ENCODE measurements around the gene TAF13.

The TAF13 gene

DNA sequence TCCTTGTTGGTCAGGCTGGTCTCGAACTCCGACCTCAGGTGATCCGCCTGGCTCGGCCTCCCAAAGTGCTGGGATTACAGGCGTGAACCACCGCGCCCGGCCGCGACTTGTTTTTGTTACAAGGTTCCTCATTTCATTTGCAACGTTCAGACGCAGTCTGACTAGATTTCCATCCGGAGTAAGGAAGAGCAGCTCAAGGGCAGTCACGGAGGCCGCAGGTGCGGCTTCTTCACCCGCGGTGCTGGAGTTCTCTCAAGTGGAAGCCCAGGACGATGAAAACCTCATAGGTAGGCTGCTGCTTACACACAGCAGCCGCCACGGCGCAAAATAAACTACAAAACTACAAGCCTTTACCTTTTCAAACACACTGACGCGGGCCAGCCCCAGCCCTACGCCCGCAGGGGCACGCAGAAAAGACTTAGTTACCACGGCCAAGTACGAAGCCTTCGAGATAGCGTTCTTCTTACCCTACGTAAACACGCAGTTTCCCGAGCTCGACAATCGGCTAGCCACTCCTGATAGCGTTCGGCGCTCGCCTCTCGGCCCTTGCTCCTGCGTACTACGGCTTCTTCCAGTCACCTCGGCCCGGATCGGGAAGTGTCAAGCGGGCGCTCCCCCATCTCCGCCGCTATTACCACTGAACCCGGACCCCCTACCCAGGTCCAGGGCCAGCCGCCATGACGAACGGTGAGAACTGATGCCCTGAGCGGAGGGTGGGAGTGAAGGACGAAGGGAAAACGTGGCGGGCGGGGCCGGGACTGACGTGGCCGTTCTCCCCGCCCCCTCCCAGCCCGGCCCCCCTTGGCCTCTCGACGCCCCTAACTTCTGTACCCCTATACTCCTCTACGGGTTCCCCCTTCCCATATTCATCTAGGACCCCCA, 14.6 kb upstream of the TAF13 start, which contains the start of gene TMEM167B:
Gene TMEM167B, plus strand, starts transcription at position 569 of the 882 bp plus-strand sequence. Its CDS starts 109 bp downstream, at position 678.
- H3K4me1 ChIP-seq (ENCODE audit: control insufficient read depth, insufficient read depth, low read length) = no peaks in the 10 kb centered on the region
- ChIA-PET POLR2A (interaction anchor here (0.6 to 3.4 kb wide), 7 partner anchors 9 to 127 kb away, joined by 3 to 68 read pairs (median 4); partner anchors contain the start of genes CLCC1, TAF13 and WDR47), CTCF (interaction anchor here (0.6 to 2.2 kb wide), 6 partner anchors 9 to 1815 kb away, joined by 3 to 13 read pairs (median 3); a partner anchor contains a TSS)
- H3K27ac ChIP-seq (ENCODE audit: extremely low read depth, low read depth, low read length) = peak within 1 kb of the TSS; percentile 64
- no peaks in the 10 kb centered on the region for H3K9me3 ChIP-seq (ENCODE audit: control insufficient read depth, insufficient read depth, low read depth, low read length)
- H3K36me3 ChIP-seq (ENCODE audit: control insufficient read depth in 2 of 2, insufficient read depth in 1 of 2, low read length in 2 of 2) = peaks cover 3 to 18% of the 10 kb centered on the region in 2 experiments; a peak in 2 of 3 replicates
- H3K4me3 ChIP-seq (ENCODE audit: low read depth, low read length) = peak within 1 kb of the TSS; percentile 98
- TF ChIP-seq ZNF626 (tag by site-specific recombination; IDR thresholded peaks at IDR 0.05) = no peak; the same call in 1 of the 2 replicates
- peak; percentile 31; the same call in 1 of the 2 replicates for TF ChIP-seq ZIC2 (tag by site-specific recombination; IDR thresholded peaks at IDR 0.05)
- TF ChIP-seq TRIM28 (IDR thresholded peaks at IDR 0.05; ENCODE audit: borderline replicate concordance, low read length) = peak; percentile 68; the same call in 1 of the 2 replicates
- peak; percentile 82 for TF ChIP-seq SETDB1 (IDR thresholded peaks at IDR 0.05; ENCODE audit: insufficient read length, low read length)
- TF ChIP-seq ZFHX2 (tag by site-specific recombination; conservative IDR thresholded peaks at IDR 0.05) = peak; percentile 43; the same call in 1 of the 2 replicates
- TF ChIP-seq ZNF391 (tag by site-specific recombination; IDR thresholded peaks at IDR 0.05; ENCODE audit: borderline replicate concordance, low read depth) = peak; percentile 91; the same call in 1 of the 2 replicates
- no peak for TF ChIP-seq SALL2 (tag by site-specific recombination; IDR thresholded peaks at IDR 0.05; ENCODE audit: borderline replicate concordance)
- peak; percentile 67; the same call in 1 of the 2 replicates for TF ChIP-seq ZBTB20 (tag by site-specific recombination; IDR thresholded peaks at IDR 0.05)
- TF ChIP-seq ZBTB8A (tag by site-specific recombination; IDR thresholded peaks at IDR 0.05) = peak; percentile 60
- TF ChIP-seq ZNF623 (tag by site-specific recombination; IDR thresholded peaks at IDR 0.05) = peak; percentile 17
- TF ChIP-seq ZNF843 (tag by site-specific recombination; IDR thresholded peaks at IDR 0.05) = peak; percentile 70
- peak; percentile 75 for TF ChIP-seq GLIS1 (tag by site-specific recombination; IDR thresholded peaks at IDR 0.05)
- TF ChIP-seq SP2 (tag by site-specific recombination; IDR thresholded peaks at IDR 0.05) = peak; percentile 73
- TF ChIP-seq, protein P1, sequence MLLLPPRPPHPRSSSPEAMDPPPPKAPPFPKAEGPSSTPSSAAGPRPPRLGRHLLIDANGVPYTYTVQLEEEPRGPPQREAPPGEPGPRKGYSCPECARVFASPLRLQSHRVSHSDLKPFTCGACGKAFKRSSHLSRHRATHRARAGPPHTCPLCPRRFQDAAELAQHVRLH (tag by site-specific recombination; IDR thresholded peaks at IDR 0.05) = peak; percentile 99
- peak; percentile 93; the same call in 1 of the 2 replicates for TF ChIP-seq KLF8 (tag by site-specific recombination; IDR thresholded peaks at IDR 0.05)
- TF ChIP-seq ZFP37 (tag by site-specific recombination; IDR thresholded peaks at IDR 0.05) = peak; percentile 95
- TF ChIP-seq, protein P2, sequence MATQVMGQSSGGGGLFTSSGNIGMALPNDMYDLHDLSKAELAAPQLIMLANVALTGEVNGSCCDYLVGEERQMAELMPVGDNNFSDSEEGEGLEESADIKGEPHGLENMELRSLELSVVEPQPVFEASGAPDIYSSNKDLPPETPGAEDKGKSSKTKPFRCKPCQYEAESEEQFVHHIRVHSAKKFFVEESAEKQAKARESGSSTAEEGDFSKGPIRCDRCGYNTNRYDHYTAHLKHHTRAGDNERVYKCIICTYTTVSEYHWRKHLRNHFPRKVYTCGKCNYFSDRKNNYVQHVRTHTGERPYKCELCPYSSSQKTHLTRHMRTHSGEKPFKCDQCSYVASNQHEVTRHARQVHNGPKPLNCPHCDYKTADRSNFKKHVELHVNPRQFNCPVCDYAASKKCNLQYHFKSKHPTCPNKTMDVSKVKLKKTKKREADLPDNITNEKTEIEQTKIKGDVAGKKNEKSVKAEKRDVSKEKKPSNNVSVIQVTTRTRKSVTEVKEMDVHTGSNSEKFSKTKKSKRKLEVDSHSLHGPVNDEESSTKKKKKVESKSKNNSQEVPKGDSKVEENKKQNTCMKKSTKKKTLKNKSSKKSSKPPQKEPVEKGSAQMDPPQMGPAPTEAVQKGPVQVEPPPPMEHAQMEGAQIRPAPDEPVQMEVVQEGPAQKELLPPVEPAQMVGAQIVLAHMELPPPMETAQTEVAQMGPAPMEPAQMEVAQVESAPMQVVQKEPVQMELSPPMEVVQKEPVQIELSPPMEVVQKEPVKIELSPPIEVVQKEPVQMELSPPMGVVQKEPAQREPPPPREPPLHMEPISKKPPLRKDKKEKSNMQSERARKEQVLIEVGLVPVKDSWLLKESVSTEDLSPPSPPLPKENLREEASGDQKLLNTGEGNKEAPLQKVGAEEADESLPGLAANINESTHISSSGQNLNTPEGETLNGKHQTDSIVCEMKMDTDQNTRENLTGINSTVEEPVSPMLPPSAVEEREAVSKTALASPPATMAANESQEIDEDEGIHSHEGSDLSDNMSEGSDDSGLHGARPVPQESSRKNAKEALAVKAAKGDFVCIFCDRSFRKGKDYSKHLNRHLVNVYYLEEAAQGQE (tag by site-specific recombination; IDR thresholded peaks at IDR 0.05) = peak; percentile 60
- TF ChIP-seq, protein P3, sequence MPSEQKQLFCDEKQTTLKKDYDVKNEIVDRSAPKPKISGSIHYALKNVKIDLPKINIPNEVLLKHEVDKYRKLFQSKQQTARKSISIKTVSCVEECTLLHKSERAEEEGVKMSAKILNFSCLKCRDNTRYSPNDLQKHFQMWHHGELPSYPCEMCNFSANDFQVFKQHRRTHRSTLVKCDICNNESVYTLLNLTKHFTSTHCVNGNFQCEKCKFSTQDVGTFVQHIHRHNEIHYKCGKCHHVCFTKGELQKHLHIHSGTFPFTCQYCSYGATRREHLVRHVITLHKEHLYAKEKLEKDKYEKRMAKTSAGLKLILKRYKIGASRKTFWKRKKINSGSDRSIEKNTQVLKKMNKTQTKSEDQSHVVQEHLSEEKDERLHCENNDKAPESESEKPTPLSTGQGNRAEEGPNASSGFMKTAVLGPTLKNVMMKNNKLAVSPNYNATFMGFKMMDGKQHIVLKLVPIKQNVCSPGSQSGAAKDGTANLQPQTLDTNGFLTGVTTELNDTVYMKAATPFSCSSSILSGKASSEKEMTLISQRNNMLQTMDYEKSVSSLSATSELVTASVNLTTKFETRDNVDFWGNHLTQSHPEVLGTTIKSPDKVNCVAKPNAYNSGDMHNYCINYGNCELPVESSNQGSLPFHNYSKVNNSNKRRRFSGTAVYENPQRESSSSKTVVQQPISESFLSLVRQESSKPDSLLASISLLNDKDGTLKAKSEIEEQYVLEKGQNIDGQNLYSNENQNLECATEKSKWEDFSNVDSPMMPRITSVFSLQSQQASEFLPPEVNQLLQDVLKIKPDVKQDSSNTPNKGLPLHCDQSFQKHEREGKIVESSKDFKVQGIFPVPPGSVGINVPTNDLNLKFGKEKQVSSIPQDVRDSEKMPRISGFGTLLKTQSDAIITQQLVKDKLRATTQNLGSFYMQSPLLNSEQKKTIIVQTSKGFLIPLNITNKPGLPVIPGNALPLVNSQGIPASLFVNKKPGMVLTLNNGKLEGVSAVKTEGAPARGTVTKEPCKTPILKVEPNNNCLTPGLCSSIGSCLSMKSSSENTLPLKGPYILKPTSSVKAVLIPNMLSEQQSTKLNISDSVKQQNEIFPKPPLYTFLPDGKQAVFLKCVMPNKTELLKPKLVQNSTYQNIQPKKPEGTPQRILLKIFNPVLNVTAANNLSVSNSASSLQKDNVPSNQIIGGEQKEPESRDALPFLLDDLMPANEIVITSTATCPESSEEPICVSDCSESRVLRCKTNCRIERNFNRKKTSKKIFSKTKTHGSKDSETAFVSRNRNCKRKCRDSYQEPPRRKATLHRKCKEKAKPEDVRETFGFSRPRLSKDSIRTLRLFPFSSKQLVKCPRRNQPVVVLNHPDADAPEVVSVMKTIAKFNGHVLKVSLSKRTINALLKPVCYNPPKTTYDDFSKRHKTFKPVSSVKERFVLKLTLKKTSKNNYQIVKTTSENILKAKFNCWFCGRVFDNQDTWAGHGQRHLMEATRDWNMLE (tag by site-specific recombination; conservative IDR thresholded peaks at IDR 0.05; ENCODE audit: low read depth) = peak; percentile 84
- no peak for TF ChIP-seq ZBTB1 (tag by site-specific recombination; IDR thresholded peaks at IDR 0.05)
- TF ChIP-seq ZNF10 (tag by site-specific recombination; IDR thresholded peaks at IDR 0.05) = no peak
- TF ChIP-seq WT1 (tag by site-specific recombination; IDR thresholded peaks at IDR 0.05) = peak; percentile 29; the same call in 1 of the 2 replicates
- TF ChIP-seq, protein P4, sequence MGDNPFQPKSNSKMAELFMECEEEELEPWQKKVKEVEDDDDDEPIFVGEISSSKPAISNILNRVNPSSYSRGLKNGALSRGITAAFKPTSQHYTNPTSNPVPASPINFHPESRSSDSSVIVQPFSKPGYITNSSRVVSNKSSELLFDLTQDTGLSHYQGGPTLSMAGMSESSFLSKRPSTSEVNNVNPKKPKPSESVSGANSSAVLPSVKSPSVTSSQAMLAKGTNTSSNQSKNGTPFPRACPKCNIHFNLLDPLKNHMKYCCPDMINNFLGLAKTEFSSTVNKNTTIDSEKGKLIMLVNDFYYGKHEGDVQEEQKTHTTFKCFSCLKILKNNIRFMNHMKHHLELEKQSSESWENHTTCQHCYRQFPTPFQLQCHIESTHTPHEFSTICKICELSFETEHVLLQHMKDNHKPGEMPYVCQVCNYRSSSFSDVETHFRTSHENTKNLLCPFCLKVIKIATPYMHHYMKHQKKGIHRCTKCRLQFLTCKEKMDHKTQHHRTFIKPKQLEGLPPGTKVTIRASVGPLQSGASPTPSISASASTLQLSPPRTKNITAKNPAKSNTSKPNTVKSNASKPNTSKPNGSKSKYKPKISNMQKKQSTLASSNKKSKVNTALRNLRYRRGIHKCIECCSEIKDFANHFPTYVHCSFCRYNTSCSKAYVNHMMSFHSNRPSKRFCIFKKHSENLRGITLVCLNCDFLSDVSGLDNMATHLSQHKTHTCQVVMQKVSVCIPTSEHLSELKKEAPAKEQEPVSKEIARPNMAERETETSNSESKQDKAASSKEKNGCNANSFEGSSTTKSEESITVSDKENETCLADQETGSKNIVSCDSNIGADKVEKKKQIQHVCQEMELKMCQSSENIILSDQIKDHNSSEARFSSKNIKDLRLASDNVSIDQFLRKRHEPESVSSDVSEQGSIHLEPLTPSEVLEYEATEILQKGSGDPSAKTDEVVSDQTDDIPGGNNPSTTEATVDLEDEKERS (tag by site-specific recombination; IDR thresholded peaks at IDR 0.05) = 0 out of 2 replicates have a peak, but pooled peaks have one; percentile 33
- TF ChIP-seq, protein P5, sequence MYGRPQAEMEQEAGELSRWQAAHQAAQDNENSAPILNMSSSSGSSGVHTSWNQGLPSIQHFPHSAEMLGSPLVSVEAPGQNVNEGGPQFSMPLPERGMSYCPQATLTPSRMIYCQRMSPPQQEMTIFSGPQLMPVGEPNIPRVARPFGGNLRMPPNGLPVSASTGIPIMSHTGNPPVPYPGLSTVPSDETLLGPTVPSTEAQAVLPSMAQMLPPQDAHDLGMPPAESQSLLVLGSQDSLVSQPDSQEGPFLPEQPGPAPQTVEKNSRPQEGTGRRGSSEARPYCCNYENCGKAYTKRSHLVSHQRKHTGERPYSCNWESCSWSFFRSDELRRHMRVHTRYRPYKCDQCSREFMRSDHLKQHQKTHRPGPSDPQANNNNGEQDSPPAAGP (tag by site-specific recombination; IDR thresholded peaks at IDR 0.05) = peak; percentile 94
- peak; percentile 97 for TF ChIP-seq ZXDB (tag by site-specific recombination; IDR thresholded peaks at IDR 0.05)
